ENCODE results near the gene RHOBTB1.
"Not testable (repeated sequence)": the region's sequence is repeated elsewhere in the genome, so short reads cannot be mapped to it uniquely, and the experiment has no call there.

RHOBTB1 gene

DNA sequence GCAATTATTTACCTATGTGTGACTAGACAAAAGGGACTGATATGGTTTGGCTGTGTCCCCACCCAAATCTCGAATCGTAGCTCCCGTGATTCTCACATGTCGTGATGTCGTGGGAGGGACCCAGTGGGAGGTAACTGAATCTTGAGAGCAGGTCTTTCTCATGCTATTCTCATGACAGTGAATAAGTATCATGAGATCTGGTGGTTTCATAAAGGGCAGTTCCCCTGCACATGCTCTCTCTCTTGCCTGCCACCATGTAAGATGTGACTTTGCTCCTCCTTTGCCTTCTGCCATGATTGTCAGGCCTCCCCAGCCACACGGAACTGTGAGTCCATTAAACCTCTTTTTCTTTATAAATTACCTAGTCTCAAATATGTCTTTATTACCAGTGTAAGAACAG is 37.2 kb downstream of the RHOBTB1 start:
- DNase-seq (ENCODE audit: low spot score): not testable (repeated sequence)

- DNase-seq (ENCODE audit: low spot score): no peak
Observed at GRCh38 chr10:60906411-60906810, 37.6 kb downstream of the RHOBTB1 start.

GRCh38 chr10:60905580-60905979 is 38.4 kb downstream of the RHOBTB1 start:
- DNase-seq (ENCODE audit: low spot score): no peak

DNA sequence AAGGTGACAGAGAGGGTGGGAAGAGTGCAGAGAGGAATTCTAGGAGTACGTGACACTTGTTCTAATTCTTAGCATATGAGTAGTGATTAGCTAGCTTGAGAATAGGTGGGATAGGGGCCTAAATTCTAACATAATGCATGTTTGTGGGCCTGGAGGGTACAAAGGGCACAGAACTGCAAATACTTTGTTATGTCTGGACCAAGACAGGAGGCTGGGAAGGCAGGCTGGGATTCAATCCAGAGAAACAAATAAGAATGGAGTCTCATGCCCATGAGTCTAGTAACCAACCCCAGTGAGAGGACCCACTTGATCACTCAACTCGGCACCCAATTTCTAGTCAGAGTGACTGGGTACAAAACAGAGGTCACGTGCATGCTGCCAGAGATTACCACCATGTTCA is 40.9 kb downstream of the RHOBTB1 start:
- no peak for DNase-seq (ENCODE audit: low spot score)

- peak; percentile 45 for DNase-seq (ENCODE audit: low spot score)
Observed at GRCh38 chr10:60901561-60902235, 42.3 kb downstream of the RHOBTB1 start.

DNA sequence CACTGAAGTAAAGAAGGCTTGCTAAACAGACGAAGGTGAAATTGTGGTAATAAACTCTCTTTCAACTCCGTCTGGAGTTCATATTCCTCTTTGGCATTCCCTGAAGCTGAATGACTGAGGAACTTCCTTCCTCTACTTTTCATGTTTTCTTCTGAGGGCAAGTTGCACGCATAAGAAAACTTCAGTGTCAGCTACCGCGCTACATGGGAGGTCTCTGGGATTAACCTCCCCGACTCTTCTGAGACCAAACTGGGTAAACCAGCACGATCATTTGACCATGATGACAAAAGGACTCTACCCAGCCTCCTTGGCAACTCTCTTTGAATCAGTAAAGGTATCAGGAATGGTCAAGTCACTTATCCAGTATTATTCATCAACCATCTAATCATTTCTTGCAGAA is 44.7 kb downstream of the RHOBTB1 start:
- DNase-seq (ENCODE audit: low spot score): no peak

DNA sequence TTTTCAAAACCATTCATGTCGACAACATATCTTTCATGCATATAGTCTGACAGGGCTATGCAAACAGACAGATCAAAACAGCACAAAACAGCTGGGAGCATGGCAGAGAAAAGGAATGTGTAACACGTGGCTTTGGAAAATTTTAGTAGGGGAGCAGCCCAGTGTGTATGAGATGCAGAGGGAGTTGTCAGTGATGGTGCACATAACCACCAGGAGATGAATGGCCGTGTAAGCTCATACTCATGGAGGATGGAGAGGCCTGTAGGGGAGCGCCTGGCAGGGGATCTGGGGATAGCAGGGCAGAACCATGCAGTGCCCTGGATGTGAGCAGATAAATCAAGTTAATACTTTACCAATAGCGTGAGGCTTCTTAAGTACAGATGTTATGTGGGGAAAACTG is 45.7 kb downstream of the RHOBTB1 start:
- DNase-seq (ENCODE audit: low spot score): no peak

GRCh38 chr10:60896810-60897209 is 47.2 kb downstream of the RHOBTB1 start:
- DNase-seq (ENCODE audit: low spot score): no peak

GRCh38 chr10:60896033-60896432 is 48.0 kb downstream of the RHOBTB1 start:
- peak; percentile 42 for DNase-seq (ENCODE audit: low spot score)

GRCh38 chr10:60894786-60895185 is 49.2 kb downstream of the RHOBTB1 start:
- DNase-seq (ENCODE audit: low spot score): no peak

DNA sequence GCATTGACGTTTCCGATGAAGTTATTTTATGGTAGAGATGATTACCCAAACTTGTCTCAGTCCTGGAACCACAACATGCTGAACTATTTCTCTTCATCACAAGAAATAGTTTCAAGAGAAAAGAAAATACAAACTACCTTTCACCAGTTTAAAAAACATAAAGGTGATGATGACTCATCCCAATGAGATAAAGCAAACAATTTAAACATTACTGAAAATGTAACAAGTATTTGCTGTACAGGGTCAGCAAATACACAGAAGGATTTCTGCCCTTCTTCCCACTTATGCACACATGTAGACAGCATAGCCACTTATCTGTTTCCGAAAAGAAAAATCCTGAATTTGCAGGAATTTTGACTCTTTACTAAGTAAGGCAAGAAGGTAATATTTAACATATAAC is 50.8 kb downstream of the RHOBTB1 start:
- no peak for DNase-seq (ENCODE audit: low spot score)

DNA sequence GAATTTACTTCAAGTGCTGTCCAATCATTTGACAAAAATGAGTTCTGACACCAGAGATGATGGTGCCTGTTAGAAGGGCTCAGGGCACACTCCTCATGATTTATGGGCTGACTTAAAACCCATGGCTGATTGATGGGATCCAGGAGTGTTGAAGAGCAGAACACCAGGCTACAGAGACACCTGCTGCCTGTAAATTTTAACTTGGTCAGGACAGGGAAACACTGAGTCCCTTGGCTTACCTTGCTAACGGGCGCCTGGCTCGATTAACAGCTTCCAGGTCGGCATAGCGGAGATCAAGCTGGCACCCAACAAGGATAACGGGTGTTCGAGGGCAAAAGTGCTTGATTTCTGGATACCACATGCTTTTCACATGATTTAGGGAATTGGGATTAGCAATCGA is 51.4 kb downstream of the RHOBTB1 start:
- no peak for DNase-seq (ENCODE audit: low spot score)

DNA sequence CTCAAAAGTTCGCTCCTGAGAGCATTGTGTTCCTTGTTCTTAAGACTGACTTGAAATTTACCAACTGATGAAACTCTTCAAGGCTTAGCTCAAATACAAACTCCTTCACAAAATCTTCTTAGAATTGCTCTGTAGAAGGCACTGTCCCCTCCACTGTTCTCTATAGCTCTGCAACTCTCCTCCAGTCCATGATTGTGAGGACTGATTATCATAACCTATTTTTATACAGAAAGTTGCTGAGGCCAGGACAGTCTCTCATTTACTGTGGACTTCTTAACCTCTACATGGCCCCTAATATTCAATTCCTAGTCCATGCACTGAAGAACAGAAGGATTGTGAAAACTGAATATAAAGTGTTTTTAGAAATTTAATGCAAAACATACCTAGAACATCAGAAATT is 53.2 kb downstream of the RHOBTB1 start:
- no peak for DNase-seq (ENCODE audit: low spot score)

DNA sequence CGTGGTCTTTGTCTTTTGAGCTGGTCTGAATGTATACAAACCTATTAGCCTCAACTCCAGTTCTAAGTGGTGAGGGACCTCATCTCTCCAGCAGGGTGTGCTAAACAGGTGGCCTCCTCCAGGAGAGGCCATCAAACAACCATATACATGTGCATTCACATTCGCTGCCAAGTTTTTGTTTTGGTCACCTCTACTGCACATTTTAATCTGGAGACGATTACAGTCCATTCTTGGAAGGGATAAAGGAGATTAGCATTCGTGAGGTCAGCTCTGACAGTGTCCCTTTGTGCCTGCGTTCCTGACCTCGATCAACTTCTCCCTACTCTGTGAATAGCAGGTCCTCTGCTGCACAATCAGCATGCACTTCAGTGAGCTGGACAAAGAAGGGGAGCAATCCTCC is 60.8 kb downstream of the RHOBTB1 start:
- DNase-seq (ENCODE audit: low spot score): no peak

GRCh38 chr10:60878224-60878623 is 65.8 kb downstream of the RHOBTB1 start:
- no peak for DNase-seq (ENCODE audit: low spot score)

- peak; percentile 35 for DNase-seq (ENCODE audit: low spot score)
Observed at GRCh38 chr10:60877777-60878120, 66.2 kb downstream of the RHOBTB1 start.

DNA sequence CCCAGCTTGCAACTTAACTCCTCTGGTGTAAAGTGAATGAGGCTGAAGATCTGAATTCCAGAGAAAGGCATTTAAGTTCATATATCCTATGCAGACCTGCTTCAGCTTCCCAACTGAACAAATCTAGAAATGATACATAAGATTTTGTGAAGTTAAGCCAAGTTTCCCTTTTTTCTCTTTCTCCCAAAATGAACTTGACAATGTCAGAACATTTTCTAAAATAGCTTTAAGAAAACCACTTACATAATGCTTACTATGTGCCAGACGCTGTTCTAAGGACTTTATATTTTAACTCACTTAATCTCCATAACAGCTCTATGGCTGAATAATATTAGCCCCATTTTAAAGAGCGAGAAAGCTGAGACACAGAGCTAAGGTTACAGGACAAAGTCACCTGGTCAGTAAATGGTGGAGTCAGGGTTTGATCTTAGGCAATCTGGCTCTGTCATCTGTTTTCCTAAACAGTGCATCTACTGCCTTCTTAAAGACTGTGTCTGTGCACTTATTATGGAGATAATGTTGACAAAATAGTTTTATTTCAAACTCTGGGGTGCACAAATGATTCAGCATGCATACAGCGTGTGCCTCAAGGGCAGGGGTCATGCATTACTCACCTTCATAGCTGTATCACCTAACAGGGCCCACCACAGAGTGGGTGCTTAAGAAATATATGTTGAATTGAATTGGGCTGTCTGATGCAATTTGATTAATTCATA is 66.8 kb downstream of the RHOBTB1 start:
- DNase-seq (ENCODE audit: low spot score): peak; percentile 39

GRCh38 chr10:60873758-60874157 is 70.2 kb downstream of the RHOBTB1 start:
- DNase-seq (ENCODE audit: low spot score): no peak

GRCh38 chr10:60872451-60872850 is 71.5 kb downstream of the RHOBTB1 start:
- DNase-seq (ENCODE audit: low spot score): no peak

- DNase-seq (ENCODE audit: low spot score): no peak
Observed at GRCh38 chr10:60871215-60871614, 72.8 kb downstream of the RHOBTB1 start.

DNA sequence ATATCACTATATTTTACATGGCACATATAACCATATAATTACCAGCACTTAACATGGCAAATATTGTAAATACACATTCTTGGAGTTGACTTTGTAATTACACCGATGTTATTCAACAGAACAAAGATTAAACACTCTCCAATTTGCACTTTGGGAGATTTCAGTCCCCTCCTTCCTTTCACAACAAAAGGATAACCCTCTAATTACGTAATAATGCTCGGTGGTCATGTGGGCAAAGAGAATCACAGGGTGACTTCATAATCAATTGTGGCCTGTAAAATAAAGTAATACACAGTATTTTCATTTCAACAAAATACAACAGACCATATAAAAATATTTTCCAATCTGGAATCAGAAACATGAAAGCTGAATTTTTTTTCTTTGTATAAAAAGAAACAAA is 73.2 kb downstream of the RHOBTB1 start:
- DNase-seq (ENCODE audit: low spot score): no peak

GRCh38 chr10:60870416-60870728 is 73.6 kb downstream of the RHOBTB1 start:
- DNase-seq (ENCODE audit: low spot score): no peak

- DNase-seq (ENCODE audit: low spot score): no peak
Observed at GRCh38 chr10:60869652-60870415, 74.2 kb downstream of the RHOBTB1 start.

Measured in putamen (tissue), 1 donor.